Caco-2 (cell line): Measurements from ENCODE around the gene CARD9. TPM values are rescaled to one million over a fixed set of nuclear protein-coding genes. Genes with fewer than 3 reads are reported as not detected.

Experiments
- BruUV-seq: library from RNA; stranded (reverse); fragments of 400-500 nt; replicated peaks from 2 replicates; lab custom pipeline; 2021; lab: Mats Ljungman, UMichigan
- CTCF ChIA-PET: fragments of 300-600 bp; sonication (Branson Sonifier 250); formaldehyde crosslinking; loops from one replicate; lab custom pipeline; 2022; ENCODE audit warnings: antibody characterized with exemption; lab: Charles Lee
- POLR2A ChIA-PET: fragments of 300-600 bp; sonication (Branson Sonifier 250); formaldehyde crosslinking; loops from one replicate; lab custom pipeline; 2022; ENCODE audit warnings: antibody characterized with exemption; lab: Charles Lee
- DNase-seq, 2 experiments: peaks; one replicate each; pipeline versions ENCODE4 v3.0.0 to v3.0.0-alpha.2; 2020 to 2022
- H3K27me3 ChIP-seq: replicated peaks from 2 replicates; pipeline ENCODE4 v1.6.0; 2011; ENCODE audit warnings: low read length; ENCODE audit not compliant: control insufficient read depth, insufficient read depth
- H3K36me3 ChIP-seq: 2 replicates; pipeline ENCODE4 v1.5.1; 2011; ENCODE audit warnings: low read length; ENCODE audit not compliant: control insufficient read depth, insufficient read depth
- H3K4me1 ChIP-seq: fragments of 250-450 bp; sonication (Bioruptor Pico); 2 replicates; pipeline ENCODE4 v1.5.1; 2020; ENCODE audit warnings: mild to moderate bottlenecking
- H3K4me3 ChIP-seq: 2 replicates; pipeline ENCODE4 v1.5.1; 2011; ENCODE audit warnings: low read depth, mild to moderate bottlenecking, control low read depth, low read length
- H3K9me3 ChIP-seq: fragments of 250-450 bp; sonication (Bioruptor Pico); 2 replicates; pipeline ENCODE4 v1.5.1; 2020; ENCODE audit warnings: mild to moderate bottlenecking, moderate library complexity
- H3K27ac Mint-ChIP-seq: one replicate; pipeline ENCODE4 v1.8.0; 2022; ENCODE audit warnings: mixed read lengths; ENCODE audit not compliant: unreplicated experiment
- H3K27me3 Mint-ChIP-seq: one replicate; pipeline ENCODE4 v1.8.0; 2022; ENCODE audit warnings: mixed read lengths; ENCODE audit not compliant: insufficient read depth, unreplicated experiment
- H3K36me3 Mint-ChIP-seq: one replicate; pipeline ENCODE4 v1.8.0; 2022; ENCODE audit warnings: mild to moderate bottlenecking, mixed read lengths; ENCODE audit not compliant: insufficient read depth, unreplicated experiment
- H3K4me1 Mint-ChIP-seq: one replicate; pipeline ENCODE4 v1.8.0; 2022; ENCODE audit warnings: low read depth, mixed read lengths; ENCODE audit not compliant: unreplicated experiment
- H3K4me3 Mint-ChIP-seq: one replicate; pipeline ENCODE4 v1.8.0; 2022; ENCODE audit warnings: mild to moderate bottlenecking, moderate library complexity, mixed read lengths; ENCODE audit not compliant: unreplicated experiment
- H3K9me3 Mint-ChIP-seq: one replicate; pipeline ENCODE4 v1.8.0; 2022; ENCODE audit warnings: mixed read lengths; ENCODE audit not compliant: unreplicated experiment
- CTCF ChIP-seq, 2 experiments: fragments of 200-600 bp in 1 of 2; IDR thresholded peaks; 1 replicate in 1 of 2; 2 replicates in 1 of 2; pipeline versions ENCODE4 v1.5.1 to v1.8.0; 2011 to 2022; ENCODE audit warnings: antibody characterized with exemption in 1 of 2, control low read depth in 1 of 2, inconsistent platforms in 1 of 2, low read depth in 1 of 2, low read length in 1 of 2, mild to moderate bottlenecking in 1 of 2, moderate library complexity in 1 of 2; ENCODE audit not compliant: insufficient read depth in 1 of 2, severe bottlenecking in 1 of 2, unreplicated experiment in 1 of 2
- intact Hi-C: fragments of 100-400 bp; cut with micrococcal nuclease; formaldehyde crosslinking; loops from one replicate; pipeline ENCODE4 v1.10.0; 2022; ENCODE audit not compliant: unreplicated experiment
- total RNA-seq: library from RNA; stranded (reverse); gene quantifications from 2 replicates; pipeline ENCODE4 v1.2.3, GENCODE V29; 2022

The CARD9 gene
- total RNA-seq, 1 experiment from 2014 or later, result 1.7 TPM

- Mint-ChIP-seq H3K27me3 (no peaks in the 10 kb centered on the region), H3K9me3 (no peaks in the 10 kb centered on the region), H3K27ac (no peak overlapping the region), H3K36me3 (peaks cover 84% of the 10 kb centered on the region), H3K4me1 (peaks cover 16% of the 10 kb centered on the region), H3K4me3 (no peak overlapping the region)
- DNase-seq, result no peak
- intact Hi-C loops, result no loop called here
- H3K4me3 ChIP-seq, result no peak overlapping the region
- H3K27me3 ChIP-seq, result no peaks in the 10 kb centered on the region
- BruUV-seq, result no TSS peak
- CTCF ChIA-PET, result no interaction called here
- H3K9me3 ChIP-seq, result no peaks in the 10 kb centered on the region
- no peak for TF ChIP-seq CTCF (IDR thresholded peaks at IDR 0.05; ENCODE audit: insufficient read depth in 1 of 2, low read depth in 1 of 2, low read length in 1 of 2, severe bottlenecking in 1 of 2, unreplicated experiment in 1 of 2)
- POLR2A ChIA-PET, result no interaction called here
- no peaks in the 10 kb centered on the region for H3K4me1 ChIP-seq
- peaks cover 2% of the 10 kb centered on the region for H3K36me3 ChIP-seq
Measured at GRCh38 chr9:136405481-136405880, 32.0 kb upstream of the CARD9 start.

GRCh38 chr9:136404801-136405136 lies 31.3 kb upstream of the CARD9 start:
- H3K9me3 Mint-ChIP-seq, result no peaks in the 10 kb centered on the region
- BruUV-seq, result no TSS peak
- peaks cover 16% of the 10 kb centered on the region for H3K4me1 Mint-ChIP-seq
- H3K27me3 Mint-ChIP-seq, result no peaks in the 10 kb centered on the region
- DNase-seq, result no peak
- ChIA-PET POLR2A (no interaction called here), CTCF (interaction anchor here (0.5 kb wide), 1 partner anchor 120 kb away, joined by 4 read pairs; no protein-coding TSS in a partner anchor)
- Histone ChIP-seq H3K4me1 (no peaks in the 10 kb centered on the region), H3K27me3 (no peaks in the 10 kb centered on the region), H3K36me3 (peaks cover 2% of the 10 kb centered on the region), H3K9me3 (no peaks in the 10 kb centered on the region), H3K4me3 (no peak overlapping the region)
- H3K36me3 Mint-ChIP-seq, result peaks cover 84% of the 10 kb centered on the region
- intact Hi-C loops, result no loop called here
- no peak overlapping the region for H3K27ac Mint-ChIP-seq
- no peak overlapping the region for H3K4me3 Mint-ChIP-seq
- no peak for TF ChIP-seq CTCF (IDR thresholded peaks at IDR 0.05; ENCODE audit: insufficient read depth in 1 of 2, low read depth in 1 of 2, low read length in 1 of 2, severe bottlenecking in 1 of 2, unreplicated experiment in 1 of 2)

GRCh38 chr9:136403915-136404800 lies 30.7 kb upstream of the CARD9 start:
- CTCF ChIA-PET, result interaction anchor here (0.5 kb wide), 1 partner anchor 119 kb away, joined by 4 read pairs; no protein-coding TSS in a partner anchor
- H3K4me1 Mint-ChIP-seq, result peaks cover 18% of the 10 kb centered on the region
- intact Hi-C loops, result no loop called here
- no TSS peak for BruUV-seq
- no peak overlapping the region for H3K4me3 Mint-ChIP-seq
- no peak for DNase-seq
- H3K4me3 ChIP-seq, result no peak overlapping the region
- POLR2A ChIA-PET, result no interaction called here
- H3K36me3 Mint-ChIP-seq, result peaks cover 84% of the 10 kb centered on the region
- H3K4me1 ChIP-seq, result no peaks in the 10 kb centered on the region
- H3K27me3 Mint-ChIP-seq, result no peaks in the 10 kb centered on the region
- no peaks in the 10 kb centered on the region for H3K27me3 ChIP-seq
- TF ChIP-seq CTCF (IDR thresholded peaks at IDR 0.05; ENCODE audit: insufficient read depth in 1 of 2, low read depth in 1 of 2, low read length in 1 of 2, severe bottlenecking in 1 of 2, unreplicated experiment in 1 of 2), result no peak
- H3K9me3 Mint-ChIP-seq, result no peaks in the 10 kb centered on the region
- peaks cover 2% of the 10 kb centered on the region for H3K36me3 ChIP-seq
- no peak overlapping the region for H3K27ac Mint-ChIP-seq
- H3K9me3 ChIP-seq, result no peaks in the 10 kb centered on the region
